Fibroblast of lung (primary cell): ENCODE results near the gene ACAD11. TPM values are rescaled to one million over a fixed set of nuclear protein-coding genes. Genes with fewer than 3 reads are reported as not detected.

Experiments
- DNase-seq, 2 donors: peaks; one replicate each; pipeline versions ENCODE4 v3.0.0 to v3.0.0-alpha.2; 2010; ENCODE audit warnings: low read depth in 2 of 2
- H2AFZ ChIP-seq: 2 replicates; pipeline ENCODE4 v1.5.1; 2012; ENCODE audit warnings: low read length, control low read depth, inconsistent platforms
- H3K27ac ChIP-seq: 2 replicates; pipeline ENCODE4 v1.5.1; 2011; ENCODE audit warnings: low read length, control low read depth; ENCODE audit not compliant: insufficient read depth
- H3K27me3 ChIP-seq: 2 replicates; pipeline ENCODE4 v1.5.1; 2011; ENCODE audit warnings: mild to moderate bottlenecking, low read length; ENCODE audit not compliant: control insufficient read depth, insufficient read depth
- H3K36me3 ChIP-seq: 2 replicates; pipeline ENCODE4 v1.5.1; 2011; ENCODE audit warnings: low read length; ENCODE audit not compliant: control insufficient read depth, insufficient read depth
- H3K4me1 ChIP-seq: 2 replicates; pipeline ENCODE4 v1.5.1; 2011; ENCODE audit warnings: low read length; ENCODE audit not compliant: control insufficient read depth, insufficient read depth; ENCODE audit errors: extremely low read depth
- H3K4me2 ChIP-seq: 2 replicates; pipeline ENCODE4 v1.5.1; 2011; ENCODE audit warnings: low read length, control low read depth; ENCODE audit not compliant: insufficient read depth; ENCODE audit errors: extremely low read depth
- H3K4me3 ChIP-seq, 4 experiments: fragments of 200-600 bp in 1 of 4; sonication (generic) in 1 of 4; replicated peaks in 1 of 4; 2 replicates each; pipeline ENCODE4 v1.5.1; 2011 to 2016; ENCODE audit warnings: low read length in 4 of 4, low read depth in 3 of 4, mild to moderate bottlenecking in 3 of 4, control low read depth in 2 of 4, inconsistent platforms in 1 of 4, mixed read lengths in 1 of 4; ENCODE audit not compliant: insufficient read depth in 1 of 4; ENCODE audit errors: control extremely low read depth in 1 of 4
- H3K79me2 ChIP-seq: 2 replicates; pipeline ENCODE4 v1.5.1; 2012; ENCODE audit warnings: mild to moderate bottlenecking, low read length, inconsistent platforms; ENCODE audit not compliant: control insufficient read depth, insufficient read depth
- H3K9ac ChIP-seq: 2 replicates; pipeline ENCODE4 v1.5.1; 2011; ENCODE audit warnings: mild to moderate bottlenecking, low read length, control low read depth; ENCODE audit not compliant: insufficient read depth
- H3K9me3 ChIP-seq: 2 replicates; pipeline ENCODE4 v1.5.1; 2012; ENCODE audit warnings: low read depth, low read length; ENCODE audit not compliant: control insufficient read depth, insufficient read depth
- H4K20me1 ChIP-seq: 2 replicates; pipeline ENCODE4 v1.5.1; 2011; ENCODE audit warnings: low read length; ENCODE audit not compliant: control insufficient read depth, insufficient read depth; ENCODE audit errors: extremely low read depth
- EZH2 ChIP-seq: IDR thresholded peaks from 2 replicates; pipeline ENCODE4 v1.5.1; 2012; ENCODE audit warnings: low read length, control low read depth, mild to moderate bottlenecking; ENCODE audit errors: missing control alignments
- polyA plus RNA-seq, 2 donors: library from polyadenylated mRNA; depleted of rRNA in 1 of 2; stranded (reverse) in 1 of 2; unstranded in 1 of 2; fragments of >200 nt; gene quantifications; 2 replicates each; pipeline ENCODE4 v1.2.1, GENCODE V29; 2011 to 2012; ENCODE audit warnings: missing spikeins in 1 of 2
- total RNA-seq: library from RNA; depleted of rRNA; stranded (reverse); fragments of >200 nt; gene quantifications from 2 replicates; pipeline ENCODE4 v1.2.1, GENCODE V29; 2014
- TF ChIP-seq, protein P1 (sequence below), 2 donors: IDR thresholded peaks in 1 of 2; conservative IDR thresholded peaks in 1 of 2; 1 replicate in 1 of 2; 2 replicates in 1 of 2; pipeline ENCODE4 v1.5.1; 2011 to 2012; ENCODE audit warnings: low read length in 2 of 2, control low read depth in 1 of 2, inconsistent platforms in 1 of 2, low read depth in 1 of 2, mild to moderate bottlenecking in 1 of 2

Gene ACAD11
- total and polyA plus RNA-seq, 2 donors (not counting 1 experiment from before 2014, with no cell fraction given), result 27.9 to 101 TPM

GRCh38 chr3:132564070-132564465 is 95.5 kb downstream of the ACAD11 start:
- Histone ChIP-seq H2AFZ (no peak overlapping the region), H3K36me3 (no peaks in the 10 kb centered on the region), H4K20me1 (no peaks in the 10 kb centered on the region), H3K9me3 (no peaks in the 10 kb centered on the region), H3K4me1 (no peaks in the 10 kb centered on the region), H3K27ac (no peak overlapping the region), H3K27me3 (no peaks in the 10 kb centered on the region), H3K4me3 (no peak overlapping the region), H3K4me2 (no peak overlapping the region), H3K79me2 (no peaks in the 10 kb centered on the region), H3K9ac (no peak overlapping the region)
- TF ChIP-seq, protein P1, sequence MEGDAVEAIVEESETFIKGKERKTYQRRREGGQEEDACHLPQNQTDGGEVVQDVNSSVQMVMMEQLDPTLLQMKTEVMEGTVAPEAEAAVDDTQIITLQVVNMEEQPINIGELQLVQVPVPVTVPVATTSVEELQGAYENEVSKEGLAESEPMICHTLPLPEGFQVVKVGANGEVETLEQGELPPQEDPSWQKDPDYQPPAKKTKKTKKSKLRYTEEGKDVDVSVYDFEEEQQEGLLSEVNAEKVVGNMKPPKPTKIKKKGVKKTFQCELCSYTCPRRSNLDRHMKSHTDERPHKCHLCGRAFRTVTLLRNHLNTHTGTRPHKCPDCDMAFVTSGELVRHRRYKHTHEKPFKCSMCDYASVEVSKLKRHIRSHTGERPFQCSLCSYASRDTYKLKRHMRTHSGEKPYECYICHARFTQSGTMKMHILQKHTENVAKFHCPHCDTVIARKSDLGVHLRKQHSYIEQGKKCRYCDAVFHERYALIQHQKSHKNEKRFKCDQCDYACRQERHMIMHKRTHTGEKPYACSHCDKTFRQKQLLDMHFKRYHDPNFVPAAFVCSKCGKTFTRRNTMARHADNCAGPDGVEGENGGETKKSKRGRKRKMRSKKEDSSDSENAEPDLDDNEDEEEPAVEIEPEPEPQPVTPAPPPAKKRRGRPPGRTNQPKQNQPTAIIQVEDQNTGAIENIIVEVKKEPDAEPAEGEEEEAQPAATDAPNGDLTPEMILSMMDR (conservative IDR thresholded peaks at IDR 0.05 in 1 of 2, IDR thresholded peaks at IDR 0.05 in 1 of 2; ENCODE audit: low read depth in 1 of 2, low read length in 2 of 2), result no peak
- TF ChIP-seq EZH2, result no peak
- DNase-seq, result no peak

GRCh38 chr3:132563420-132564069 is 96.1 kb downstream of the ACAD11 start:
- H3K9me3 ChIP-seq, result no peaks in the 10 kb centered on the region
- no peak overlapping the region for H3K9ac ChIP-seq
- no peaks in the 10 kb centered on the region for H3K36me3 ChIP-seq
- no peak overlapping the region for H3K4me2 ChIP-seq
- no peak overlapping the region for H3K4me3 ChIP-seq
- H3K79me2 ChIP-seq, result no peaks in the 10 kb centered on the region
- no peaks in the 10 kb centered on the region for H3K27me3 ChIP-seq
- H2AFZ ChIP-seq, result no peak overlapping the region
- no peak for DNase-seq
- H4K20me1 ChIP-seq, result no peaks in the 10 kb centered on the region
- no peak overlapping the region for H3K27ac ChIP-seq
- TF ChIP-seq EZH2, result no peak
- TF ChIP-seq, protein P1 (conservative IDR thresholded peaks at IDR 0.05 in 1 of 2, IDR thresholded peaks at IDR 0.05 in 1 of 2; ENCODE audit: low read depth in 1 of 2, low read length in 2 of 2), result no peak
- H3K4me1 ChIP-seq, result no peaks in the 10 kb centered on the region

DNA sequence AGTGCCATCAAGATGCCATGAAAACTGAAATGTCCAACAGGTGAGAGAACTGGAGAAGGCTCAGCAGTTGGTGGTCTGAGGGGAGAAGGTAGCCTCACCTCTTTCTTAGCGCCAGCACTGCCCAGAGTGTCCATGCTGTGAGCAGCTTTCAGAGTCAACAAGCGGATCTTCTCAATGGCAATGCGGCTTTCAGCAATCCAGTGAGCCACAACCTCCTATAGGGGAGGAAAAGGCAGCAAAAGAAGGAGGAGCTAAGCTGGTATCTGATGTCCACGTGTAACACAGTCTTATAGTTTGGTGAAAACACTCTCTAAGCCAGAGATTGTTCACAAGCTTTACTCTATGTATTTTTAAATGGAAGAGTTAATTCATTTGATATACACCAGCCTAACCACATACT is 98.6 kb downstream of the ACAD11 start:
- peaks cover 2% of the 10 kb centered on the region for H3K4me1 ChIP-seq
- H3K36me3 ChIP-seq, result no peaks in the 10 kb centered on the region
- H3K4me3 ChIP-seq, result no peak overlapping the region
- no peaks in the 10 kb centered on the region for H3K9me3 ChIP-seq
- no peaks in the 10 kb centered on the region for H4K20me1 ChIP-seq
- H3K79me2 ChIP-seq, result no peaks in the 10 kb centered on the region
- no peak overlapping the region for H3K9ac ChIP-seq
- no peaks in the 10 kb centered on the region for H3K27me3 ChIP-seq
- no peak overlapping the region for H3K4me2 ChIP-seq
- no peak overlapping the region for H2AFZ ChIP-seq
- no peak for TF ChIP-seq EZH2
- TF ChIP-seq, protein P1 (conservative IDR thresholded peaks at IDR 0.05 in 1 of 2, IDR thresholded peaks at IDR 0.05 in 1 of 2; ENCODE audit: low read depth in 1 of 2, low read length in 2 of 2), result no peak
- DNase-seq, result no peak
- no peak overlapping the region for H3K27ac ChIP-seq
